Cardiac septum (tissue), 1 donor: ENCODE measurements around the gene NRG2. TPM values are rescaled to one million over a fixed set of nuclear protein-coding genes. Genes with fewer than 3 reads are reported as not detected.

Experiments used
- DNase-seq: peaks from one replicate; pipeline ENCODE4 v3.0.0-alpha.2; 2020; ENCODE audit warnings: low spot score
- intact Hi-C: fragments of 100-400 bp; cut with DNase I; formaldehyde crosslinking; loops from one replicate; pipeline ENCODE4 v1.14.0; 2022
- total RNA-seq: library from RNA; stranded (reverse); fragmentation: NEBNext Ultra II Directional; extraction: Animal tissue kit (Norgen Biotek cat#: 25700); gene quantifications from one replicate; pipeline ENCODE4 v1.2.1, GENCODE V29; 2021
- donor health status: DM: no; HTN: no; CAD: no.

The NRG2 gene
- total RNA-seq, 1 donor from 2014 or later: 5.1 TPM

GRCh38 chr5:139956342-139956741, 86.8 kb downstream of the NRG2 start:
- intact Hi-C loops: no loop called here
- no peak for DNase-seq

GRCh38 chr5:139955616-139956273, 87.4 kb downstream of the NRG2 start:
- peak; percentile 49 for DNase-seq
- intact Hi-C loops: no loop called here

GRCh38 chr5:139955053-139955605, 88.0 kb downstream of the NRG2 start:
- DNase-seq: peak; percentile 59
- intact Hi-C loops: no loop called here

- intact Hi-C loops: loop anchor here (5.0 kb wide), 1 partner anchor 57 kb away; no protein-coding TSS in a partner anchor
Observed at GRCh38 chr5:139954462-139954861, 88.6 kb downstream of the NRG2 start.

GRCh38 chr5:139954022-139954421, 89.1 kb downstream of the NRG2 start:
- no peak for DNase-seq
- intact Hi-C loops: loop anchor here (5.0 kb wide), 1 partner anchor 57 kb away; no protein-coding TSS in a partner anchor

More at GRCh38 chr5:139954462-139954861, 88.6 kb downstream of the NRG2 start:
- DNase-seq: no peak

- DNase-seq: no peak
- intact Hi-C loops: loop anchor here (5.0 kb wide), 1 partner anchor 55 kb away; no protein-coding TSS in a partner anchor
Observed at GRCh38 chr5:139952574-139952973, 90.5 kb downstream of the NRG2 start.

- intact Hi-C loops: loop anchor here (5.0 kb wide), 1 partner anchor 55 kb away; no protein-coding TSS in a partner anchor
- no peak for DNase-seq
Observed at GRCh38 chr5:139951983-139952382, 91.1 kb downstream of the NRG2 start.

GRCh38 chr5:139951296-139951924, 91.7 kb downstream of the NRG2 start:
- DNase-seq: no peak
- intact Hi-C loops: loop anchor here (5.0 kb wide), 1 partner anchor 54 kb away; no protein-coding TSS in a partner anchor

GRCh38 chr5:139950436-139950835, 92.7 kb downstream of the NRG2 start:
- peak; percentile 33 for DNase-seq
- intact Hi-C loops: loop anchor here (5.0 kb wide), 1 partner anchor 53 kb away; no protein-coding TSS in a partner anchor

GRCh38 chr5:139949710-139950109, 93.4 kb downstream of the NRG2 start:
- peak; percentile 79 for DNase-seq

GRCh38 chr5:139947727-139948126, 95.4 kb downstream of the NRG2 start:
- intact Hi-C loops: no loop called here
- DNase-seq: no peak

More at GRCh38 chr5:139949710-139950109, 93.4 kb downstream of the NRG2 start:
- intact Hi-C loops: loop anchor here (5.0 kb wide), 1 partner anchor 52 kb away; no protein-coding TSS in a partner anchor

- DNase-seq: no peak
- intact Hi-C loops: no loop called here
Observed at GRCh38 chr5:139946440-139946839, 96.7 kb downstream of the NRG2 start.

- DNase-seq: no peak
- intact Hi-C loops: no loop called here
Observed at GRCh38 chr5:139946006-139946405, 97.1 kb downstream of the NRG2 start.

- intact Hi-C loops: no loop called here
- no peak for DNase-seq
Observed at GRCh38 chr5:139942243-139942642, 100.9 kb downstream of the NRG2 start.

- intact Hi-C loops: no loop called here
- DNase-seq: no peak
Observed at GRCh38 chr5:139930406-139930805, 112.7 kb downstream of the NRG2 start.

- intact Hi-C loops: no loop called here
- no peak for DNase-seq
Observed at GRCh38 chr5:139926797-139927503, 116.1 kb downstream of the NRG2 start.

- intact Hi-C loops: no loop called here
- no peak for DNase-seq
Observed at GRCh38 chr5:139925650-139926640, 117.2 kb downstream of the NRG2 start.

GRCh38 chr5:139925216-139925562, 117.9 kb downstream of the NRG2 start:
- intact Hi-C loops: no loop called here
- DNase-seq: no peak
